ENCODE results near the gene GNAI2. TPM values are rescaled to one million over a fixed set of nuclear protein-coding genes. Genes with fewer than 3 reads are reported as not detected.

GNAI2 gene
- total RNA-seq, 1 experiment from 2014 or later, result 62.0 TPM

- H3K4me3 ChIP-seq (ENCODE audit: low read depth, low read length), result no peak overlapping the region
- POLR2A ChIA-PET, result no interaction called here
- BruUV-seq (replicated peaks), result no TSS peak
- CTCF ChIA-PET, result interaction anchor here (4.1 kb wide), 1 partner anchor 9 kb away, joined by 30 read pairs; the partner anchor contains the start of gene GNAI2
- no peak overlapping the region for H3K4me3 Mint-ChIP-seq (ENCODE audit: unreplicated experiment)
- no peak overlapping the region for H3K27ac Mint-ChIP-seq (ENCODE audit: unreplicated experiment)
- DNase-seq, result no peak
- H3K4me1 Mint-ChIP-seq (ENCODE audit: low read depth, unreplicated experiment), result no peaks in the 10 kb centered on the region
- intact Hi-C loops (cut with micrococcal nuclease; ENCODE audit: unreplicated experiment), result no loop called here
- no peaks in the 10 kb centered on the region for H3K27me3 ChIP-seq (replicated peaks; ENCODE audit: control insufficient read depth, insufficient read depth, low read length)
- H3K36me3 Mint-ChIP-seq (ENCODE audit: insufficient read depth, unreplicated experiment), result peaks cover 11% of the 10 kb centered on the region
- no peaks in the 10 kb centered on the region; the same call in 1 of the 2 replicates for H3K36me3 ChIP-seq (ENCODE audit: control insufficient read depth, insufficient read depth, low read length)
- H3K27me3 Mint-ChIP-seq (ENCODE audit: insufficient read depth, unreplicated experiment), result no peaks in the 10 kb centered on the region
- H3K9me3 Mint-ChIP-seq (ENCODE audit: unreplicated experiment), result no peaks in the 10 kb centered on the region
- H3K9me3 ChIP-seq, result no peaks in the 10 kb centered on the region
- H3K4me1 ChIP-seq, result peaks cover 8% of the 10 kb centered on the region
- TF ChIP-seq, protein P1, sequence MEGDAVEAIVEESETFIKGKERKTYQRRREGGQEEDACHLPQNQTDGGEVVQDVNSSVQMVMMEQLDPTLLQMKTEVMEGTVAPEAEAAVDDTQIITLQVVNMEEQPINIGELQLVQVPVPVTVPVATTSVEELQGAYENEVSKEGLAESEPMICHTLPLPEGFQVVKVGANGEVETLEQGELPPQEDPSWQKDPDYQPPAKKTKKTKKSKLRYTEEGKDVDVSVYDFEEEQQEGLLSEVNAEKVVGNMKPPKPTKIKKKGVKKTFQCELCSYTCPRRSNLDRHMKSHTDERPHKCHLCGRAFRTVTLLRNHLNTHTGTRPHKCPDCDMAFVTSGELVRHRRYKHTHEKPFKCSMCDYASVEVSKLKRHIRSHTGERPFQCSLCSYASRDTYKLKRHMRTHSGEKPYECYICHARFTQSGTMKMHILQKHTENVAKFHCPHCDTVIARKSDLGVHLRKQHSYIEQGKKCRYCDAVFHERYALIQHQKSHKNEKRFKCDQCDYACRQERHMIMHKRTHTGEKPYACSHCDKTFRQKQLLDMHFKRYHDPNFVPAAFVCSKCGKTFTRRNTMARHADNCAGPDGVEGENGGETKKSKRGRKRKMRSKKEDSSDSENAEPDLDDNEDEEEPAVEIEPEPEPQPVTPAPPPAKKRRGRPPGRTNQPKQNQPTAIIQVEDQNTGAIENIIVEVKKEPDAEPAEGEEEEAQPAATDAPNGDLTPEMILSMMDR (IDR thresholded peaks at IDR 0.05; ENCODE audit: insufficient read depth in 1 of 2, low read depth in 1 of 2, low read length in 1 of 2, severe bottlenecking in 1 of 2, unreplicated experiment in 1 of 2), result no peak
Measured at GRCh38 chr3:50245251-50245745, 9.3 kb downstream of the GNAI2 start.

DNA sequence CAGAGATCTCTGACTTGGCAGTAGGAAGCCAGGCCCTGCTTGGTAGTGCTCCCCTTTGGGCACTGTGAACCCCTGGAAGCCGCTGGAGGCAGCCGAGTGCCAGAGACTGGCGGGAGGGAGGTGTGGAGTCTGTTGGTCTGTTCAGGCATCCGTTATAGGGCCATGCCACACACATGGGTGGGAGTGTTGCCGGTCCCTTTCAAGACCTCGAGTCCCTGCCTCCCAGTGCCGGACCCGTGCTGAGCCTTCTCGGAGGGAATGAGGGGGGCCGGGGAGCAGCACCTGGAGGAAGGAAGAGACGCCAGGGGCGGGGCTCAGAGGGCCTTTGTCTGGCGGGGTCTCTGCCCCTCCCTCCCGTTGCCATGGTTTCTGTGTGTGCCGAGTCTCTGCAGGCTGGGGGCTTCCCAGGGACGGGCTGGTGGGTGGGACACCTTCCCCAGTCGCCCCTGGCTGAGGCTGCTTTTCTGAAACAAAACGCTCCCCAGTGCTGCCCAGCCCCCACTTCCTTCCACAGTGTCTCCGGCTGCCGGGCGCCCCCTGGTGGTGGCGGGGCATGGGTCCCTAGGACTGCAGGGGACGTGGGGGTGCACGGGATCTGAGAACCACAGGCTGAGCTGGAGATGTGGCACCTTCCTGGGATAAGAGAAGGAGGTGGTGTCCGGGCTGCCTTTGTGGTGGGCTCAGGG, 10.0 kb downstream of the GNAI2 start:
- intact Hi-C loops (cut with micrococcal nuclease; ENCODE audit: unreplicated experiment), result loop anchor here (1.0 kb wide), 1 partner anchor 19 kb away; no protein-coding TSS in a partner anchor

GRCh38 chr3:50246517-50246954, 10.5 kb downstream of the GNAI2 start:
- intact Hi-C loops (cut with micrococcal nuclease; ENCODE audit: unreplicated experiment), result loop anchor here (1.0 kb wide), 1 partner anchor 19 kb away; no protein-coding TSS in a partner anchor
- no peak overlapping the region for H3K4me3 ChIP-seq (ENCODE audit: low read depth, low read length)

More for the DNA sequence above, 10.0 kb downstream of the GNAI2 start:
- ChIA-PET POLR2A (interaction anchor here (0.6 to 1.1 kb wide), 3 partner anchors 10 to 145 kb away, joined by 3 to 4 read pairs (median 4); no protein-coding TSS in a partner anchor), CTCF (interaction anchor here (0.7 to 4.1 kb wide), 13 partner anchors 10 to 109 kb away, joined by 3 to 30 read pairs (median 4); partner anchors contain the start of gene GNAI2)
- no peak overlapping the region for H3K4me3 Mint-ChIP-seq (ENCODE audit: unreplicated experiment)
- H3K36me3 ChIP-seq (ENCODE audit: control insufficient read depth, insufficient read depth, low read length), result no peaks in the 10 kb centered on the region; the same call in 1 of the 2 replicates
- TF ChIP-seq, protein P1 (IDR thresholded peaks at IDR 0.05; ENCODE audit: insufficient read depth in 1 of 2, low read depth in 1 of 2, low read length in 1 of 2, severe bottlenecking in 1 of 2, unreplicated experiment in 1 of 2), result peak; percentile 87 to 97
- peak overlapping the region; percentile 55 for H3K27ac Mint-ChIP-seq (ENCODE audit: unreplicated experiment)
- H3K36me3 Mint-ChIP-seq (ENCODE audit: insufficient read depth, unreplicated experiment), result peaks cover 15% of the 10 kb centered on the region
- H3K4me1 ChIP-seq, result peaks cover 8% of the 10 kb centered on the region
- peak; percentile 81 to 90 for DNase-seq
- no peaks in the 10 kb centered on the region for H3K9me3 Mint-ChIP-seq (ENCODE audit: unreplicated experiment)
- H3K4me1 Mint-ChIP-seq (ENCODE audit: low read depth, unreplicated experiment), result no peaks in the 10 kb centered on the region
- no peak overlapping the region for H3K4me3 ChIP-seq (ENCODE audit: low read depth, low read length)
- H3K27me3 ChIP-seq (replicated peaks; ENCODE audit: control insufficient read depth, insufficient read depth, low read length), result no peaks in the 10 kb centered on the region
- H3K27me3 Mint-ChIP-seq (ENCODE audit: insufficient read depth, unreplicated experiment), result no peaks in the 10 kb centered on the region
- no TSS peak for BruUV-seq (replicated peaks)
- no peaks in the 10 kb centered on the region for H3K9me3 ChIP-seq

More at GRCh38 chr3:50246517-50246954, 10.5 kb downstream of the GNAI2 start:
- ChIA-PET CTCF (interaction anchor here (0.7 to 4.1 kb wide), 13 partner anchors 9 to 110 kb away, joined by 3 to 30 read pairs (median 4); partner anchors contain the start of gene GNAI2), POLR2A (interaction anchor here (0.6 to 1.1 kb wide), 3 partner anchors 11 to 146 kb away, joined by 3 to 4 read pairs (median 4); no protein-coding TSS in a partner anchor)
- TF ChIP-seq, protein P1 (IDR thresholded peaks at IDR 0.05; ENCODE audit: insufficient read depth in 1 of 2, low read depth in 1 of 2, low read length in 1 of 2, severe bottlenecking in 1 of 2, unreplicated experiment in 1 of 2), result no peak
- Mint-ChIP-seq H3K9me3 (ENCODE audit: unreplicated experiment) (no peaks in the 10 kb centered on the region), H3K4me1 (ENCODE audit: low read depth, unreplicated experiment) (no peaks in the 10 kb centered on the region), H3K27ac (ENCODE audit: unreplicated experiment) (peak overlapping the region; percentile 55), H3K27me3 (ENCODE audit: insufficient read depth, unreplicated experiment) (no peaks in the 10 kb centered on the region), H3K36me3 (ENCODE audit: insufficient read depth, unreplicated experiment) (peaks cover 20% of the 10 kb centered on the region), H3K4me3 (ENCODE audit: unreplicated experiment) (no peak overlapping the region)
- no TSS peak for BruUV-seq (replicated peaks)
- no peaks in the 10 kb centered on the region for H3K9me3 ChIP-seq
- peaks cover 8% of the 10 kb centered on the region for H3K4me1 ChIP-seq
- H3K36me3 ChIP-seq (ENCODE audit: control insufficient read depth, insufficient read depth, low read length), result no peaks in the 10 kb centered on the region
- no peaks in the 10 kb centered on the region for H3K27me3 ChIP-seq (replicated peaks; ENCODE audit: control insufficient read depth, insufficient read depth, low read length)
- no peak for DNase-seq
